Keratinocyte (primary cell): ENCODE data around the gene STOM.

Source experiments
- EZH2 ChIP-seq: IDR thresholded peaks from one replicate; pipeline ENCODE4 v1.6.1; 2012; ENCODE audit warnings: inconsistent platforms, mild to moderate bottlenecking, low read length, moderate library complexity
- TF ChIP-seq, protein P1 (sequence below), 3 experiments: IDR thresholded peaks in 1 of 3; conservative IDR thresholded peaks in 1 of 3; optimal IDR thresholded peaks in 1 of 3; 2 replicates in 2 of 3; 3 replicates in 1 of 3; pipeline versions ENCODE3 to v1.5.1; 2011; ENCODE audit warnings: low read length in 3 of 3, mild to moderate bottlenecking in 3 of 3, moderate library complexity in 2 of 3, control low read depth in 1 of 3, inconsistent platforms in 1 of 3; ENCODE audit not compliant: insufficient read depth in 2 of 3; ENCODE audit errors: extremely low read depth in 1 of 3

DNA sequence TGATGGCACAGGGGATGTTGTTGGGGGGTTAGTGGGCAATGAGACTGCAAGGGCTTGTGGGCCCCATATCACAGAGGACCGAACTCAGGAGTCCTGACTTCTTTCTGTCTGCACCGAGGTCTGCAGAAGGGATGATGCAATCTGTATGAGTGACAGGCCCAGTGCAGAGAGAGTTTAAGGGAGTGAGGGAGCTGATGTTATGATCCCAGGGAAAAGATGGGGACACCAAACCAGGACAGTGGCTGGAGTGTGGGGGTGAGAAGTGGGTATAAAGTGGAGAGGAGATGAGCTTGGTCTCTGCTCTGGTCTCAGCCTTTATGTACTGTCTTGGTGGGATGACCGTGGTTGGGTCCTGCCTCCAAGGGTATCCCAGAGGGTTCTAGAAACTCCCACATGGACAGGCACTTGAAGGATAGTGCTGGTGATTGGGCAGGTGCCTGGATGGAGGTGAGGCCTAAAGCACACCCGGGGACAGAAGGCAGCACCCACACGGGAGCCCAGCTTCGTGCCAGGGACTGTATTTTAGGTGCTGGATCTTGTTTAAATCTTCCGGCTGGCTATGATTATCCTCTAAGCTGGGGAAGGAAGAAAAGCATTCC, 80.2 kb downstream of the STOM start:
- TF ChIP-seq, protein P1, sequence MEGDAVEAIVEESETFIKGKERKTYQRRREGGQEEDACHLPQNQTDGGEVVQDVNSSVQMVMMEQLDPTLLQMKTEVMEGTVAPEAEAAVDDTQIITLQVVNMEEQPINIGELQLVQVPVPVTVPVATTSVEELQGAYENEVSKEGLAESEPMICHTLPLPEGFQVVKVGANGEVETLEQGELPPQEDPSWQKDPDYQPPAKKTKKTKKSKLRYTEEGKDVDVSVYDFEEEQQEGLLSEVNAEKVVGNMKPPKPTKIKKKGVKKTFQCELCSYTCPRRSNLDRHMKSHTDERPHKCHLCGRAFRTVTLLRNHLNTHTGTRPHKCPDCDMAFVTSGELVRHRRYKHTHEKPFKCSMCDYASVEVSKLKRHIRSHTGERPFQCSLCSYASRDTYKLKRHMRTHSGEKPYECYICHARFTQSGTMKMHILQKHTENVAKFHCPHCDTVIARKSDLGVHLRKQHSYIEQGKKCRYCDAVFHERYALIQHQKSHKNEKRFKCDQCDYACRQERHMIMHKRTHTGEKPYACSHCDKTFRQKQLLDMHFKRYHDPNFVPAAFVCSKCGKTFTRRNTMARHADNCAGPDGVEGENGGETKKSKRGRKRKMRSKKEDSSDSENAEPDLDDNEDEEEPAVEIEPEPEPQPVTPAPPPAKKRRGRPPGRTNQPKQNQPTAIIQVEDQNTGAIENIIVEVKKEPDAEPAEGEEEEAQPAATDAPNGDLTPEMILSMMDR (optimal IDR thresholded peaks at IDR 0.05 in 1 of 3, IDR thresholded peaks at IDR 0.05 in 1 of 3, conservative IDR thresholded peaks at IDR 0.05 in 1 of 3; ENCODE audit: extremely low read depth in 1 of 3, insufficient read depth in 2 of 3, low read length in 3 of 3), result no peak
- no peak for TF ChIP-seq EZH2
